Activated CD8-positive, alpha-beta T cell treated with anti-CD3 and anti-CD28 coated beads for 36 hours (primary cell): Measurements from ENCODE around the gene HMCN1. TPM values are rescaled to one million over a fixed set of nuclear protein-coding genes. Genes with fewer than 3 reads are reported as not detected.
"Not testable (repeated sequence)": the region's sequence is repeated elsewhere in the genome, so short reads cannot be mapped to it uniquely, and the experiment has no call there.

Experiments
- ATAC-seq: fragments of 200-7000 bp; cut with Tn5 transposase; one replicate; pipeline ENCODE4 v1.10.0; 2021; ENCODE audit warnings: mild to moderate bottlenecking, moderate library complexity
- CTCF ChIA-PET: fragments of 350-600 bp; sonication (Branson Sonifier 250); formaldehyde crosslinking; loops from one replicate; lab custom pipeline; 2021; ENCODE audit warnings: antibody characterized with exemption; lab: Charles Lee
- POLR2A ChIA-PET: fragments of 350-600 bp; sonication (Branson Sonifier 250); formaldehyde crosslinking; loops from one replicate; lab custom pipeline; 2021; ENCODE audit warnings: antibody characterized with exemption; lab: Charles Lee
- DNase-seq: peaks from one replicate; pipeline ENCODE4 v3.0.0-alpha.2; 2020
- H3K27ac Mint-ChIP-seq: one replicate; pipeline ENCODE4 v1.8.0; 2021; ENCODE audit warnings: mild to moderate bottlenecking, mixed read lengths
- H3K27me3 Mint-ChIP-seq: one replicate; pipeline ENCODE4 v1.8.0; 2021; ENCODE audit warnings: mixed read lengths
- H3K36me3 Mint-ChIP-seq: one replicate; pipeline ENCODE4 v1.8.0; 2021; ENCODE audit warnings: low read depth, mixed read lengths
- H3K4me1 Mint-ChIP-seq: one replicate; pipeline ENCODE4 v1.8.0; 2021; ENCODE audit warnings: low read depth, mixed read lengths
- H3K4me3 Mint-ChIP-seq: one replicate; pipeline ENCODE4 v1.8.0; 2021; ENCODE audit warnings: mild to moderate bottlenecking, moderate library complexity, mixed read lengths
- H3K9me3 Mint-ChIP-seq: one replicate; pipeline ENCODE4 v1.8.0; 2021; ENCODE audit warnings: mixed read lengths
- intact Hi-C: fragments of 100-400 bp; cut with micrococcal nuclease; formaldehyde crosslinking; loops from one replicate; pipeline ENCODE4 v1.10.0; 2022
- total RNA-seq, 2 experiments: library from RNA; stranded (reverse); gene quantifications; one replicate each; pipeline ENCODE4 v1.2.3, GENCODE V29; 2021
- TF ChIP-seq, protein P1 (sequence below): fragments of 200-600 bp; IDR thresholded peaks from one replicate; pipeline ENCODE4 v1.8.0; 2022; ENCODE audit warnings: antibody characterized with exemption, mild to moderate bottlenecking

The HMCN1 gene
- total RNA-seq, 2 experiments from 2014 or later, result not detected

DNA sequence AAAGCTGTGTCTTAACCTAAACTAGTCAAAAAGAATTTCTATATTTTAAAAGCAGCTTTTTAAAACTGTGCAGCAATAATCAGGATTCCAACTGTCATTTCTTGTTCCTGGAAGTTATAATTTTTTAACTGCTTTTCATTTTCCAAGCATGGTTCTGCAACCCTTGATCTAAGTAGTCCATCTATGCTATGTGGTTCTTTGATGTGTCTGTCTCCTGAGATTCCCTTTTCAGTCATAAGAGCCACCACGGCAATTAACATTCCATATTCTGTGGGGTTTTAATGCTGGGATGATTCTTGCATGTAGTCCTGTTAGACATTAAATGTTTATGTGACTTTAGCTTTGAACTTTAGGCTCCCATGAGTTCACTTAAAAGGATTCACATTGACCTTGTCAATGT lies 420.5 kb downstream of the HMCN1 start:
- Mint-ChIP-seq H3K27ac (no peak overlapping the region), H3K27me3 (peaks cover 10% of the 10 kb centered on the region), H3K4me3 (no peak overlapping the region), H3K36me3 (no peaks in the 10 kb centered on the region), H3K9me3 (no peaks in the 10 kb centered on the region), H3K4me1 (no peaks in the 10 kb centered on the region)
- intact Hi-C loops, result no loop called here
- DNase-seq (no peak), ATAC-seq (no peak)
- CTCF ChIA-PET, result interaction anchor here (1.0 to 1.4 kb wide), 2 partner anchors 28 to 89 kb away, joined by 3 read pairs; no protein-coding TSS in a partner anchor
- TF ChIP-seq, protein P1, sequence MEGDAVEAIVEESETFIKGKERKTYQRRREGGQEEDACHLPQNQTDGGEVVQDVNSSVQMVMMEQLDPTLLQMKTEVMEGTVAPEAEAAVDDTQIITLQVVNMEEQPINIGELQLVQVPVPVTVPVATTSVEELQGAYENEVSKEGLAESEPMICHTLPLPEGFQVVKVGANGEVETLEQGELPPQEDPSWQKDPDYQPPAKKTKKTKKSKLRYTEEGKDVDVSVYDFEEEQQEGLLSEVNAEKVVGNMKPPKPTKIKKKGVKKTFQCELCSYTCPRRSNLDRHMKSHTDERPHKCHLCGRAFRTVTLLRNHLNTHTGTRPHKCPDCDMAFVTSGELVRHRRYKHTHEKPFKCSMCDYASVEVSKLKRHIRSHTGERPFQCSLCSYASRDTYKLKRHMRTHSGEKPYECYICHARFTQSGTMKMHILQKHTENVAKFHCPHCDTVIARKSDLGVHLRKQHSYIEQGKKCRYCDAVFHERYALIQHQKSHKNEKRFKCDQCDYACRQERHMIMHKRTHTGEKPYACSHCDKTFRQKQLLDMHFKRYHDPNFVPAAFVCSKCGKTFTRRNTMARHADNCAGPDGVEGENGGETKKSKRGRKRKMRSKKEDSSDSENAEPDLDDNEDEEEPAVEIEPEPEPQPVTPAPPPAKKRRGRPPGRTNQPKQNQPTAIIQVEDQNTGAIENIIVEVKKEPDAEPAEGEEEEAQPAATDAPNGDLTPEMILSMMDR, result no peak
- POLR2A ChIA-PET, result no interaction called here

DNA sequence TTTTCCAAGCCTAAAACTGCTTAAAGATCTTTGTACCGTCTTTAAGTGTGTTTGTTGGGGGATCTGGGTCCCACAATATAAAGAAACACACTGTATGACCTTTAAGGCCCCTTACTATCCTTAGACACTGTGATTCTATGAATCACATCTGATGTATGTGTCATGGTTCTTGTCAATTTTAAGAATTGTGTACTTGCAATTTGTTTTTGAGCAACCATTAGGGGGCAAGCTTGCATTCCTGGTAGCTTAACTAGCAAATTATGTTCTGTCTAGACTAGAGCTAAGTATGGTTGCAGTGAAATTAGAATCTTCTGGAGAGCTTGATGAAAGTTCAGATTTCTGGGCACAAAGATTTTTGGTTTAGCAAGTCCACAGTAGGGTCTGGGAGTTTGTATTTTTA lies 421.4 kb downstream of the HMCN1 start:
- Mint-ChIP-seq H3K4me1 (no peaks in the 10 kb centered on the region), H3K9me3 (no peaks in the 10 kb centered on the region), H3K36me3 (no peaks in the 10 kb centered on the region), H3K27me3 (peaks cover 10% of the 10 kb centered on the region), H3K4me3 (no peak overlapping the region), H3K27ac (no peak overlapping the region)
- CTCF ChIA-PET, result interaction anchor here (1.4 kb wide), 1 partner anchor 27 kb away, joined by 3 read pairs; no protein-coding TSS in a partner anchor
- POLR2A ChIA-PET, result no interaction called here
- intact Hi-C loops, result no loop called here
- TF ChIP-seq, protein P1, result peak; percentile 23
- ATAC-seq, result peak; percentile 45
- no peak for DNase-seq

DNA sequence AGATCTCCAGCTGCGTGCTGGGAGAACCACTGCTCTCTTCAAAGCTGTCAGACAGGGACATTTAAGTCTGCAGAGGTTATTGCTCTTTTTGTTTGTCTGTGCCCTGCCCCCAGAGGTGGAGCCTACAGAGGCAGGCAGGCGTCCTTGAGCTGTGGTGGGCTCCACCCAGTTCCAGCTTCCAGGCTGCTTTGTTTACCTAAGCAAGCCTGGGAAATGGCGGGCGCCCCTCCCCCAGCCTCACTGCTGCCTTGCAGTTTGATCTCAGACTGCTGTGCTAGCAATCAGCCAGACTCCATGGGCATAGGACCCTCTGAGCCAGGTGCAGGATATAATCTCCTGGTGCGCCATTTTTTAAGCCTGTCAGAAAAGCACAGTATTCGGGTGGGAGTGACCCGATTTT lies 428.7 kb downstream of the HMCN1 start:
- H3K27me3 Mint-ChIP-seq, intact Hi-C loops, CTCF ChIA-PET, H3K9me3 Mint-ChIP-seq, ATAC-seq, H3K27ac Mint-ChIP-seq, H3K4me3 Mint-ChIP-seq, H3K4me1 Mint-ChIP-seq, DNase-seq, H3K36me3 Mint-ChIP-seq, POLR2A ChIA-PET: not testable (repeated sequence)

DNA sequence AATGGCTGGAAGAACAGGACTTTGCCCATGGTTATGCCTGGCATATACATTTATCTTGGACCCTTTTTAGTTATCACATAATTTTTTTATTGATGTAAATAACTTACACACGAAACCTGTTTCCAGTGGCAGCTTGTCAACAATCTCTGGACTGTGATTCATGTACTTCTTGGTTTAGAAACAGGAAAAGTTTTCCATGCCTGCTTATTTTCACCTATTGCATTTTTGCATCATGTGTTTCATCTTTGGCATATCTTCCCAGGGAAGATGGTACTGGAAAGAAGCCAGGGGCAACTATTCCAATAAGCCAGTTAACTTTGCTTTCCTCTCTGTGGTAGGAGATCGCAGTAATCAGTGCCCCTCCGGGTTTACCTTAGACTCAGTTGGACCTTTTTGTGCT lies 430.6 kb downstream of the HMCN1 start:
- ATAC-seq (no peak), DNase-seq (no peak)
- TF ChIP-seq, protein P1, result no peak
- H3K4me1 Mint-ChIP-seq, result no peaks in the 10 kb centered on the region
- peaks cover 4% of the 10 kb centered on the region for H3K27me3 Mint-ChIP-seq
- peaks cover 2% of the 10 kb centered on the region for H3K9me3 Mint-ChIP-seq
- ChIA-PET CTCF (no interaction called here), POLR2A (no interaction called here)
- H3K27ac Mint-ChIP-seq, result no peak overlapping the region
- no peak overlapping the region for H3K4me3 Mint-ChIP-seq
- no peaks in the 10 kb centered on the region for H3K36me3 Mint-ChIP-seq
- intact Hi-C loops, result no loop called here

DNA sequence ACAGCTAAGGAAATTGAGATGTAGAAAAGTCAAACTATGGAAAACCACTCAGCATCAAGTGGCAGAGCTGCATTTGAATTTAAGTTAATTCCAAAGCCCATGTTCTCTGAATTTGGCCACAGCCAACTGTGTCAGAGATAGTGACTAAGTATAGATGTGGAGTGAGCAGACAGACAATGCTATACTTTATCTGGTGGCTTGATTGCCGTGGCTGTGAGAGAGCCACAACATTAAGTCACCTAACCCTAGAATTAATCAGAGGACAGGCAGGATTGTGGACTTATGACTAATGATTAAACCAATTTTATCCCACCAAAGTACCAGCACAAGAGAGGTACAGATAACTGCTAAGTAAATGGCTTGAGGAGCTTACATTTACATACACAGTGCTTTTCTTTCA lies 431.1 kb downstream of the HMCN1 start:
- H3K27me3 Mint-ChIP-seq, result peaks cover 5% of the 10 kb centered on the region
- H3K27ac Mint-ChIP-seq, result no peak overlapping the region
- H3K4me1 Mint-ChIP-seq, result no peaks in the 10 kb centered on the region
- POLR2A ChIA-PET, result no interaction called here
- no peak overlapping the region for H3K4me3 Mint-ChIP-seq
- TF ChIP-seq, protein P1, result no peak
- H3K36me3 Mint-ChIP-seq, result no peaks in the 10 kb centered on the region
- DNase-seq, result no peak
- intact Hi-C loops, result no loop called here
- H3K9me3 Mint-ChIP-seq, result peaks cover 2% of the 10 kb centered on the region
- CTCF ChIA-PET, result no interaction called here
- ATAC-seq, result no peak
